WTC11 (cell line): ENCODE data around the gene DAO. TPM values are rescaled to one million over a fixed set of nuclear protein-coding genes. Genes with fewer than 3 reads are reported as not detected.

Source experiments
- ATAC-seq: fragments of 200-7000 bp; cut with Tn5 transposase; 2 replicates; pipeline ENCODE4 v1.10.0; 2021; ENCODE audit warnings: mild to moderate bottlenecking, moderate library complexity
- CTCF ChIA-PET: fragments of 300-600 bp; sonication (Branson Sonifier 250); formaldehyde crosslinking; loops from one replicate; lab custom pipeline; 2021; ENCODE audit warnings: antibody characterized with exemption; lab: Charles Lee
- POLR2A ChIA-PET: fragments of 350-600 bp; sonication (Branson Sonifier 250); formaldehyde crosslinking; loops from one replicate; lab custom pipeline; 2021; ENCODE audit warnings: antibody characterized with exemption; lab: Charles Lee
- DNase-seq: peaks from one replicate; pipeline ENCODE4 v3.0.0; 2021; ENCODE audit warnings: low spot score
- H3K27ac Mint-ChIP-seq: 2 replicates; pipeline ENCODE4 v1.8.0; 2021; ENCODE audit warnings: mixed read lengths
- H3K27me3 Mint-ChIP-seq: 2 replicates; pipeline ENCODE4 v1.8.0; 2021; ENCODE audit warnings: low read depth, mild to moderate bottlenecking, moderate library complexity, mixed read lengths
- H3K36me3 Mint-ChIP-seq: 2 replicates; pipeline ENCODE4 v1.8.0; 2021; ENCODE audit warnings: mixed read lengths
- H3K4me1 Mint-ChIP-seq: 2 replicates; pipeline ENCODE4 v1.8.0; 2022; ENCODE audit warnings: mixed read lengths
- H3K4me3 Mint-ChIP-seq: 2 replicates; pipeline ENCODE4 v1.8.0; 2021; ENCODE audit warnings: mild to moderate bottlenecking, moderate library complexity, mixed read lengths
- H3K9me3 Mint-ChIP-seq: 2 replicates; pipeline ENCODE4 v1.8.0; 2021; ENCODE audit warnings: mixed read lengths
- AFF4 ChIP-seq: sonication (generic); formaldehyde crosslinking; IDR thresholded peaks from 2 replicates; pipeline ENCODE4 v1.8.1; 2023; ENCODE audit warnings: mild to moderate bottlenecking, missing genetic modification reagents, borderline replicate concordance
- ARID4B ChIP-seq: sonication (generic); formaldehyde crosslinking; IDR thresholded peaks from 2 replicates; pipeline ENCODE4 v1.8.0; 2023; ENCODE audit warnings: missing genetic modification reagents, mild to moderate bottlenecking, borderline replicate concordance
- CDX4 ChIP-seq: fragments of 250-450 bp; sonication (Bioruptor Pico); IDR thresholded peaks from 2 replicates; pipeline ENCODE4 v1.9.0; 2021; ENCODE audit warnings: moderate library complexity, mild to moderate bottlenecking, inconsistent platforms, borderline replicate concordance
- FOXK1 ChIP-seq: sonication (generic); formaldehyde crosslinking; IDR thresholded peaks from 2 replicates; pipeline ENCODE4 v1.8.0; 2022; ENCODE audit warnings: mild to moderate bottlenecking, moderate library complexity, missing genetic modification reagents
- JAZF1 ChIP-seq: fragments of 250-450 bp; sonication (Bioruptor Pico); IDR thresholded peaks from 2 replicates; pipeline ENCODE4 v1.9.0; 2021; ENCODE audit warnings: moderate library complexity, mild to moderate bottlenecking, inconsistent platforms
- MYBL2 ChIP-seq: sonication (generic); formaldehyde crosslinking; IDR thresholded peaks from 2 replicates; pipeline ENCODE4 v1.8.1; 2023; ENCODE audit warnings: mild to moderate bottlenecking, moderate library complexity, missing genetic modification reagents
- NFATC4 ChIP-seq: fragments of 250-450 bp; sonication (Bioruptor Pico); IDR thresholded peaks from 2 replicates; pipeline ENCODE4 v1.9.0; 2021; ENCODE audit warnings: mild to moderate bottlenecking
- NFE2L1 ChIP-seq: sonication (generic); formaldehyde crosslinking; IDR thresholded peaks from 2 replicates; pipeline ENCODE4 v1.8.1; 2023; ENCODE audit warnings: missing genetic modification reagents
- NFYB ChIP-seq: sonication (generic); formaldehyde crosslinking; conservative IDR thresholded peaks from 2 replicates; pipeline ENCODE4 v1.8.0; 2022; ENCODE audit warnings: low read depth, missing genetic modification reagents
- SMAD3 ChIP-seq: sonication (generic); formaldehyde crosslinking; IDR thresholded peaks from 2 replicates; pipeline ENCODE4 v1.8.0; 2022; ENCODE audit warnings: missing genetic modification reagents, mild to moderate bottlenecking, borderline replicate concordance
- TEAD4 ChIP-seq: sonication (generic); formaldehyde crosslinking; IDR thresholded peaks from 2 replicates; pipeline ENCODE4 v1.8.0; 2022; ENCODE audit warnings: mild to moderate bottlenecking, missing genetic modification reagents
- ZNF232 ChIP-seq: sonication (generic); formaldehyde crosslinking; IDR thresholded peaks from 2 replicates; pipeline ENCODE4 v1.8.0; 2022; ENCODE audit warnings: mild to moderate bottlenecking, missing genetic modification reagents
- ZNF317 ChIP-seq: sonication (generic); formaldehyde crosslinking; IDR thresholded peaks from 2 replicates; pipeline ENCODE4 v1.8.1; 2023; ENCODE audit warnings: low read depth, mild to moderate bottlenecking, moderate library complexity, missing genetic modification reagents, borderline replicate concordance
- ZNF396 ChIP-seq: fragments of 250-450 bp; sonication (Bioruptor Pico); IDR thresholded peaks from 2 replicates; pipeline ENCODE4 v1.8.0; 2021; ENCODE audit warnings: mild to moderate bottlenecking, moderate library complexity, borderline replicate concordance
- total RNA-seq: library from RNA; stranded (reverse); gene quantifications from 3 replicates; pipeline ENCODE4 v1.2.3, GENCODE V29; 2021
- TF ChIP-seq, protein P1 (sequence below): sonication (generic); formaldehyde crosslinking; IDR thresholded peaks from 2 replicates; pipeline ENCODE4 v1.8.1; 2023; ENCODE audit warnings: mild to moderate bottlenecking, missing genetic modification reagents, moderate library complexity
- TF ChIP-seq, protein P2 (sequence below): sonication (generic); formaldehyde crosslinking; IDR thresholded peaks from 2 replicates; pipeline ENCODE4 v1.8.1; 2022; ENCODE audit warnings: low read depth, mild to moderate bottlenecking, moderate library complexity, missing genetic modification reagents, borderline replicate concordance
- TF ChIP-seq, protein P3 (sequence below): fragments of 250-450 bp; sonication (Bioruptor Pico); IDR thresholded peaks from 2 replicates; pipeline ENCODE4 v1.8.0; 2021; ENCODE audit warnings: mild to moderate bottlenecking

The DAO gene
- total RNA-seq, 1 experiment from 2014 or later, result 0.17 TPM

- TF ChIP-seq ARID4B (CRISPR knock-in tag) (no peak), MYBL2 (CRISPR knock-in tag) (no peak)
- TF ChIP-seq, protein P1, sequence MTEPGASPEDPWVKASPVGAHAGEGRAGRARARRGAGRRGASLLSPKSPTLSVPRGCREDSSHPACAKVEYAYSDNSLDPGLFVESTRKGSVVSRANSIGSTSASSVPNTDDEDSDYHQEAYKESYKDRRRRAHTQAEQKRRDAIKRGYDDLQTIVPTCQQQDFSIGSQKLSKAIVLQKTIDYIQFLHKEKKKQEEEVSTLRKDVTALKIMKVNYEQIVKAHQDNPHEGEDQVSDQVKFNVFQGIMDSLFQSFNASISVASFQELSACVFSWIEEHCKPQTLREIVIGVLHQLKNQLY, result no peak
Measured at GRCh38 chr12:108899145-108899544, 19.3 kb downstream of the DAO start (continued).

DNA sequence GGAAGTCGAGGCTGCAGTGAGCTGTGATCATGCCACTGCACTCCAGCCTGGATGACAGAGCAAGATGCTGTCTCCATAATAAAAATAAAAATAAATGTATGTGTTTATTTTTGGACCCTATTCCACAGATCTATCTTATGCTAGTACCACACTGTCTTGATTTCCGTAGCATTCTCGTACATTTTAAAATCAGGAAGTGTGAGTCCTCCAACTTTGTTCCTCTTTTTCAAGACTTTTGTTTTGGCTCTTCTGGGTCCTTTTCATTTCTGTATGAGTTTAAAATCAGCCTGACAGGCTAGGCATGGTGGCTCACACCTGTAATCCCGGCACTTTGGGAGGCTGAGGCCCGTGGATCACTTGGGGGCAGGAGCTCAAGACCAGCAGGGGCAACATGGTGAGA lies 25.8 kb downstream of the DAO start:
- DNase-seq (no peak), ATAC-seq (no peak)
- Mint-ChIP-seq H3K36me3 (no peaks in the 10 kb centered on the region), H3K9me3 (no peaks in the 10 kb centered on the region), H3K4me1 (peaks cover 5% of the 10 kb centered on the region), H3K27me3 (peaks cover 8% of the 10 kb centered on the region), H3K27ac (no peak overlapping the region), H3K4me3 (no peak overlapping the region)
- CTCF ChIA-PET, result interaction anchor here (1.1 kb wide), 1 partner anchor 174 kb away, joined by 3 read pairs; the partner anchor contains the start of gene CORO1C
- TF ChIP-seq NFE2L1 (CRISPR knock-in tag) (no peak), AFF4 (CRISPR knock-in tag) (no peak), SMAD3 (no peak), ZNF317 (no peak), JAZF1 (CRISPR knock-in tag) (no peak), ZNF232 (no peak), CDX4 (CRISPR knock-in tag) (no peak), NFATC4 (CRISPR knock-in tag) (no peak), NFYB (CRISPR knock-in tag) (no peak)
- TF ChIP-seq, protein P2, sequence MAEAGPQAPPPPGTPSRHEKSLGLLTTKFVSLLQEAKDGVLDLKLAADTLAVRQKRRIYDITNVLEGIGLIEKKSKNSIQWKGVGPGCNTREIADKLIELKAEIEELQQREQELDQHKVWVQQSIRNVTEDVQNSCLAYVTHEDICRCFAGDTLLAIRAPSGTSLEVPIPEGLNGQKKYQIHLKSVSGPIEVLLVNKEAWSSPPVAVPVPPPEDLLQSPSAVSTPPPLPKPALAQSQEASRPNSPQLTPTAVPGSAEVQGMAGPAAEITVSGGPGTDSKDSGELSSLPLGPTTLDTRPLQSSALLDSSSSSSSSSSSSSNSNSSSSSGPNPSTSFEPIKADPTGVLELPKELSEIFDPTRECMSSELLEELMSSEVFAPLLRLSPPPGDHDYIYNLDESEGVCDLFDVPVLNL (CRISPR knock-in tag), result no peak
- TF ChIP-seq, all 79 proteins: peak for 0
- POLR2A ChIA-PET, result no interaction called here

DNA sequence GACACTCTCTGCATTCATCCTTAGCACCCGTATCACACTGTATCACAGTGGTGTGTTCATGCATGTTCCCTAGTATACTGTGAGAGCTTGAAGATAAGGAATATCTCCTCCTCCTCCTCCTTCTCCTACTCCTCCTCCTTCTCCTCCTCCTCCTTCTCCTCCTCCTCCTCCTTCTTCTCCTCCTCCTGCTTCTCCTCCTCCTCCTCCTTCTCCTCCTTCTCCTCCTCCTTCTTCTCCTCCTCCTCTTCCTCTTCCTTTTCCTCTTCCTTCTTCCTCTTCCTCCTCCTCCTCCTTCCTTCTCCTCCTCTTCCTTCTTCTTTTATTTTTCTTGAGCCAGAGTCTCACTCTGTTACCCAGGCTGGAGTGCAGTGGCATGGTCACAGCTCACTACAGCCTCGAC lies 27.1 kb downstream of the DAO start:
- Mint-ChIP-seq H3K4me1 (peaks cover 5% of the 10 kb centered on the region), H3K9me3 (no peaks in the 10 kb centered on the region), H3K27ac (no peak overlapping the region), H3K4me3 (no peak overlapping the region), H3K27me3 (peaks cover 8% of the 10 kb centered on the region), H3K36me3 (no peaks in the 10 kb centered on the region)
- CTCF ChIA-PET, result no interaction called here
- DNase-seq (no peak), ATAC-seq (no peak)
- POLR2A ChIA-PET, result no interaction called here
- TF ChIP-seq FOXK1 (CRISPR knock-in tag), result no peak
- TF ChIP-seq TEAD4 (CRISPR knock-in tag), result no peak
- no peak for TF ChIP-seq SMAD3
- no peak for TF ChIP-seq ZNF396 (CRISPR knock-in tag)
- no peak for TF ChIP-seq AFF4 (CRISPR knock-in tag)
- no peak for TF ChIP-seq NFYB (CRISPR knock-in tag)
- TF ChIP-seq, protein P3, sequence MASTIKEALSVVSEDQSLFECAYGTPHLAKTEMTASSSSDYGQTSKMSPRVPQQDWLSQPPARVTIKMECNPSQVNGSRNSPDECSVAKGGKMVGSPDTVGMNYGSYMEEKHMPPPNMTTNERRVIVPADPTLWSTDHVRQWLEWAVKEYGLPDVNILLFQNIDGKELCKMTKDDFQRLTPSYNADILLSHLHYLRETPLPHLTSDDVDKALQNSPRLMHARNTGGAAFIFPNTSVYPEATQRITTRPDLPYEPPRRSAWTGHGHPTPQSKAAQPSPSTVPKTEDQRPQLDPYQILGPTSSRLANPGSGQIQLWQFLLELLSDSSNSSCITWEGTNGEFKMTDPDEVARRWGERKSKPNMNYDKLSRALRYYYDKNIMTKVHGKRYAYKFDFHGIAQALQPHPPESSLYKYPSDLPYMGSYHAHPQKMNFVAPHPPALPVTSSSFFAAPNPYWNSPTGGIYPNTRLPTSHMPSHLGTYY (CRISPR knock-in tag), result no peak
